HepG2 (cell line): ENCODE results near the gene CASKIN1. TPM values are rescaled to one million over a fixed set of nuclear protein-coding genes. Genes with fewer than 3 reads are reported as not detected.

Experiments used
- ARHGAP35 ChIP-seq: sonication (generic); formaldehyde crosslinking; IDR thresholded peaks from 2 replicates; pipeline ENCODE4 v1.9.0; 2022; ENCODE audit warnings: mild to moderate bottlenecking, inconsistent platforms, moderate library complexity, missing genetic modification reagents, borderline replicate concordance
- ARNTL ChIP-seq: sonication (generic); formaldehyde crosslinking; IDR thresholded peaks from 2 replicates; pipeline ENCODE4 v1.4.0; 2020; ENCODE audit warnings: mild to moderate bottlenecking, missing genetic modification reagents
- ASH2L ChIP-seq: fragments of 300-600, 200-600 bp; sonication (generic); IDR thresholded peaks from 2 replicates; pipeline ENCODE4 v1.7.0; 2017; ENCODE audit warnings: low read depth, mild to moderate bottlenecking, moderate library complexity, mixed read lengths, low read length; ENCODE audit not compliant: insufficient read length
- FOSL2 ChIP-seq: sonication (generic); formaldehyde crosslinking; IDR thresholded peaks from 2 replicates; pipeline ENCODE4 v1.4.0; 2020; ENCODE audit warnings: missing genetic modification reagents
- GABPB1 ChIP-seq: IDR thresholded peaks from 2 replicates; pipeline ENCODE4 v1.6.1; 2016; ENCODE audit warnings: mild to moderate bottlenecking, missing genetic modification reagents, moderate library complexity, missing compliant biosample characterization
- HMG20A ChIP-seq: IDR thresholded peaks from 2 replicates; pipeline ENCODE4 v1.6.1; 2016; ENCODE audit warnings: borderline replicate concordance
- MEIS2 ChIP-seq: sonication (generic); formaldehyde crosslinking; IDR thresholded peaks from 2 replicates; pipeline ENCODE4 v1.9.0; 2021; ENCODE audit warnings: mild to moderate bottlenecking, missing genetic modification reagents
- MIER3 ChIP-seq: IDR thresholded peaks from 2 replicates; pipeline ENCODE4 v1.6.1; 2016; ENCODE audit warnings: missing compliant biosample characterization, borderline replicate concordance
- MXI1 ChIP-seq: IDR thresholded peaks from 3 replicates; pipeline ENCODE4 v1.6.1; 2012; ENCODE audit warnings: low read depth, low read length, inconsistent platforms, borderline replicate concordance
- RCOR2 ChIP-seq: IDR thresholded peaks from 2 replicates; pipeline ENCODE4 v1.6.1; 2016; ENCODE audit warnings: missing biosample characterization, missing genetic modification reagents
- SSRP1 ChIP-seq: IDR thresholded peaks from 2 replicates; pipeline ENCODE4 v1.6.1; 2016; ENCODE audit warnings: control low read depth
- TCF12 ChIP-seq, 2 experiments: fragments of 450-650 bp in 1 of 2; sonication (generic) in 1 of 2; formaldehyde crosslinking in 1 of 2; IDR thresholded peaks; 2 replicates each; pipeline versions ENCODE4 v1.6.1 to v1.8.0; 2017 to 2022; ENCODE audit warnings: antibody characterized with exemption in 1 of 2, mild to moderate bottlenecking in 1 of 2, missing genetic modification reagents in 1 of 2, moderate library complexity in 1 of 2
- TMF1 ChIP-seq: sonication (generic); formaldehyde crosslinking; IDR thresholded peaks from 2 replicates; pipeline ENCODE4 v1.8.1; 2022; ENCODE audit warnings: low read depth, missing genetic modification reagents
- ZC3H4 ChIP-seq: sonication (generic); formaldehyde crosslinking; IDR thresholded peaks from 2 replicates; pipeline ENCODE4 v1.4.0; 2020; ENCODE audit warnings: missing genetic modification reagents, borderline replicate concordance
- ZMAT3 ChIP-seq: sonication (generic); formaldehyde crosslinking; conservative IDR thresholded peaks from 2 replicates; pipeline ENCODE4 v1.7.0; 2021; ENCODE audit warnings: missing genetic modification reagents
- ZNF30 ChIP-seq: sonication (generic); formaldehyde crosslinking; IDR thresholded peaks from 2 replicates; pipeline ENCODE4 v1.5.0; 2020; ENCODE audit warnings: mild to moderate bottlenecking, missing genetic modification reagents
- ZNF558 ChIP-seq: sonication (generic); formaldehyde crosslinking; IDR thresholded peaks from 2 replicates; pipeline ENCODE4 v1.9.0; 2022; ENCODE audit warnings: mild to moderate bottlenecking, missing genetic modification reagents, borderline replicate concordance
- ZNF577 ChIP-seq: sonication (generic); formaldehyde crosslinking; IDR thresholded peaks from 2 replicates; pipeline ENCODE4 v1.4.0; 2020; ENCODE audit warnings: mild to moderate bottlenecking, low read depth, missing genetic modification reagents, borderline replicate concordance
- ZNF660 ChIP-seq: sonication (generic); formaldehyde crosslinking; IDR thresholded peaks from 2 replicates; pipeline ENCODE4 v1.5.1; 2020; ENCODE audit warnings: mild to moderate bottlenecking, low read depth, missing genetic modification reagents, borderline replicate concordance
- ZNF709 ChIP-seq: sonication (generic); formaldehyde crosslinking; IDR thresholded peaks from 2 replicates; pipeline ENCODE4 v1.5.0; 2020; ENCODE audit warnings: mild to moderate bottlenecking, missing genetic modification reagents
- ZNF776 ChIP-seq: sonication (generic); formaldehyde crosslinking; IDR thresholded peaks from 2 replicates; pipeline ENCODE4 v1.4.0; 2020; ENCODE audit warnings: mild to moderate bottlenecking, missing genetic modification reagents
- ZNF788 ChIP-seq: sonication (generic); formaldehyde crosslinking; IDR thresholded peaks from 2 replicates; pipeline ENCODE4 v1.5.0; 2020; ENCODE audit warnings: mild to moderate bottlenecking, missing genetic modification reagents, borderline replicate concordance
- ZNF816 ChIP-seq: sonication (generic); formaldehyde crosslinking; IDR thresholded peaks from 2 replicates; pipeline ENCODE4 v1.8.0; 2022; ENCODE audit warnings: missing genetic modification reagents, mild to moderate bottlenecking, borderline replicate concordance
- polyA plus RNA-seq, 8 experiments: library from polyadenylated mRNA; depleted of rRNA in 3 of 8; stranded (reverse) in 7 of 8; unstranded in 1 of 8; fragments of >200 nt; fragmentation: Illumina TruSeq in 4 of 8; extraction: Trizol in 4 of 8; gene quantifications; 2 replicates each; pipeline versions ENCODE4 v1.2.1 to v1.2.3, GENCODE V29; 2011 to 2016; ENCODE audit warnings: low read depth in 4 of 8, missing spikeins in 1 of 8, mixed read lengths in 1 of 8; ENCODE audit not compliant: insufficient read depth in 1 of 8
- total RNA-seq, 5 experiments: library from RNA; depleted of rRNA; stranded (reverse); fragments of >200 nt; fragmentation: Illumina TruSeq; extraction: Trizol; gene quantifications; 2 replicates each; pipeline ENCODE4 v1.2.3, GENCODE V29; 2016; ENCODE audit warnings: low read depth in 1 of 5
- TF ChIP-seq, protein P1 (sequence below): sonication (generic); formaldehyde crosslinking; IDR thresholded peaks from 2 replicates; pipeline ENCODE4 v1.4.0; 2020; ENCODE audit warnings: mild to moderate bottlenecking, missing genetic modification reagents
- TF ChIP-seq, protein P2 (sequence below): sonication (generic); formaldehyde crosslinking; conservative IDR thresholded peaks from 2 replicates; pipeline ENCODE4 v1.8.1; 2023; ENCODE audit warnings: missing genetic modification reagents

The CASKIN1 gene
- total and polyA plus RNA-seq, 2 of the 13 experiments (the other 11 are each of a cell fraction or from before 2014, with no cell fraction given): 1.2 to 2.2 TPM

DNA sequence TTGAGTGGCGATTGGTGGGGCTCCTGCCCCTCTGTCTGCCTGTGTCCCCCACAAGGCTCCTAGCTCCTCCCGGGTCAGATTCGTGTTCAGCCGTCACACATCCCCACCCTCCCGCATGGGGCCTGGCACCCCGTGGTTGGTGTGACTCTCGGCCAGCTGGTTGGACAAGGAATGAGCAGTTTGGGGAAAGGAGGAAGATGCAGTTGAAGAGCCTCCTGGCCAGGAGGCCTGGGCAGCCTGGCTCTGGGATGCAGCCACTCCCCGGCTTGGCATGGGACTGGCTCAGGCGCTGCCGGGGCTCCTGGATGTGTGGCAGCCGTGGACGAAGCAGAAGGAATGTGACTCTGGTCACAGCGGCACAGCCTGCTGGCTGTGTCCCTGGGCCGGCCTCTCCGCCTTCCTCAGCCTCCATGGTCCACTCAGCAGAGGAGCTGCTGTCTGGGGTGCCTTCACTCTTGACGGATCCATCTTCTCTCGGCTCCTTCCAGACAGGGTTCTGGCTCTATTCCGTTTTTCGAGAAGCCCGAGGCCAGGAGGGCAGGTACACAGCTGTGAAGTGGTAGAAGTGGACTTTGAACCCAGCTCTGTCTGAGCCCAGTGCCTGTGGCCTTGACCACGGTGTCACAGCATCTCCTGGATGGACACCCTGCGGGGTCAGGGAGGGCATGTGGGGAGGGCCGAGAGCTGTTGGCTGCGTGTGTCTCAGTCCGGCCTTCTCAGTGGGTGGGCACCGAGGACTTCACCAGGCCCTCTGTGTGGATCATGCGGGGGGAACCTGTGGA lies 38.7 kb downstream of the CASKIN1 start (continued):
- TF ChIP-seq ZNF788: peak; percentile 85
- peak; percentile 75; the same call in 1 of the 2 replicates for TF ChIP-seq MIER3 (CRISPR knock-in tag)
- no peak for TF ChIP-seq TCF12 (IDR thresholded peaks at IDR 0.05)
- 0 out of 2 replicates have a peak, but pooled peaks have one; percentile 29 for TF ChIP-seq TCF12 (CRISPR knock-in tag; IDR thresholded peaks at IDR 0.05)
- TF ChIP-seq ZMAT3: no peak
- peak; percentile 58; the same call in 1 of the 2 replicates for TF ChIP-seq ZNF776 (CRISPR knock-in tag)
- peak; percentile 78; the same call in 1 of the 2 replicates for TF ChIP-seq HMG20A (CRISPR knock-in tag)
- TF ChIP-seq ZNF816 (CRISPR knock-in tag): no peak
- peak; percentile 44; the same call in 1 of the 3 replicates for TF ChIP-seq MXI1
- peak; percentile 86; the same call in 1 of the 2 replicates for TF ChIP-seq MEIS2
- TF ChIP-seq ZC3H4: no peak
- peak; percentile 63 for TF ChIP-seq ASH2L
- no peak for TF ChIP-seq ARHGAP35 (CRISPR knock-in tag)
- TF ChIP-seq SSRP1 (CRISPR knock-in tag): 0 out of 2 replicates have a peak, but pooled peaks have one; percentile 54
- TF ChIP-seq, protein P1, sequence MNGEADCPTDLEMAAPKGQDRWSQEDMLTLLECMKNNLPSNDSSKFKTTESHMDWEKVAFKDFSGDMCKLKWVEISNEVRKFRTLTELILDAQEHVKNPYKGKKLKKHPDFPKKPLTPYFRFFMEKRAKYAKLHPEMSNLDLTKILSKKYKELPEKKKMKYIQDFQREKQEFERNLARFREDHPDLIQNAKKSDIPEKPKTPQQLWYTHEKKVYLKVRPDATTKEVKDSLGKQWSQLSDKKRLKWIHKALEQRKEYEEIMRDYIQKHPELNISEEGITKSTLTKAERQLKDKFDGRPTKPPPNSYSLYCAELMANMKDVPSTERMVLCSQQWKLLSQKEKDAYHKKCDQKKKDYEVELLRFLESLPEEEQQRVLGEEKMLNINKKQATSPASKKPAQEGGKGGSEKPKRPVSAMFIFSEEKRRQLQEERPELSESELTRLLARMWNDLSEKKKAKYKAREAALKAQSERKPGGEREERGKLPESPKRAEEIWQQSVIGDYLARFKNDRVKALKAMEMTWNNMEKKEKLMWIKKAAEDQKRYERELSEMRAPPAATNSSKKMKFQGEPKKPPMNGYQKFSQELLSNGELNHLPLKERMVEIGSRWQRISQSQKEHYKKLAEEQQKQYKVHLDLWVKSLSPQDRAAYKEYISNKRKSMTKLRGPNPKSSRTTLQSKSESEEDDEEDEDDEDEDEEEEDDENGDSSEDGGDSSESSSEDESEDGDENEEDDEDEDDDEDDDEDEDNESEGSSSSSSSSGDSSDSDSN: peak; percentile 81
- TF ChIP-seq, protein P2, sequence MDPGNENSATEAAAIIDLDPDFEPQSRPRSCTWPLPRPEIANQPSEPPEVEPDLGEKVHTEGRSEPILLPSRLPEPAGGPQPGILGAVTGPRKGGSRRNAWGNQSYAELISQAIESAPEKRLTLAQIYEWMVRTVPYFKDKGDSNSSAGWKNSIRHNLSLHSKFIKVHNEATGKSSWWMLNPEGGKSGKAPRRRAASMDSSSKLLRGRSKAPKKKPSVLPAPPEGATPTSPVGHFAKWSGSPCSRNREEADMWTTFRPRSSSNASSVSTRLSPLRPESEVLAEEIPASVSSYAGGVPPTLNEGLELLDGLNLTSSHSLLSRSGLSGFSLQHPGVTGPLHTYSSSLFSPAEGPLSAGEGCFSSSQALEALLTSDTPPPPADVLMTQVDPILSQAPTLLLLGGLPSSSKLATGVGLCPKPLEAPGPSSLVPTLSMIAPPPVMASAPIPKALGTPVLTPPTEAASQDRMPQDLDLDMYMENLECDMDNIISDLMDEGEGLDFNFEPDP (CRISPR knock-in tag): no peak
- peak; percentile 69; the same call in 1 of the 2 replicates for TF ChIP-seq ARNTL (CRISPR knock-in tag)
- peak; percentile 67 for TF ChIP-seq FOSL2 (CRISPR knock-in tag)
- peak; percentile 55 for TF ChIP-seq GABPB1 (CRISPR knock-in tag)
- TF ChIP-seq ZNF577 (CRISPR knock-in tag): no peak
- TF ChIP-seq TMF1 (CRISPR knock-in tag): 0 out of 2 replicates have a peak, but pooled peaks have one; percentile 73
- TF ChIP-seq ZNF709 (CRISPR knock-in tag): no peak
- TF ChIP-seq RCOR2 (CRISPR knock-in tag): peak; percentile 74
- TF ChIP-seq ZNF660 (CRISPR knock-in tag): no peak
- no peak for TF ChIP-seq ZNF30 (CRISPR knock-in tag)
- no peak for TF ChIP-seq ZNF558 (CRISPR knock-in tag)
